ENCODE measurements around the gene FREY1.

Gene FREY1

DNA sequence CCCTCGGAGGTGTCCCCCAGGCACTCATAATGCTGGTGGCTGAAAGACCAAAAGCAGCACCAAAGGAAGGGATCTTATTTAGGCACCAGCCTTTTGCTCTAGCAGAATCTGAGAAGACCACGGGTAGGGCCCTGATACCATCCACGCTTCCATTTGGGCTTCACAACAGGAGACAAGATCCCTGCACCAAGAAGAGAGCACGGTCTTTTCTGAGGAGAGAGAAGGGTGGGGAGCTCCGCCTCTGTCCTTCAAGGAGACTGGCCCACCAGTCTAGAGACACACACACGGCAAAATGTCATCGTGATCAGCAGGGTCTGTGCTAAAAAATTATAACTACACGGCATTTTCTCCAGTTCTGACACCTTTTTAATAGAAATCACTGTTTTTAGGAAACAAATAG is 25.1 kb upstream of the FREY1 start:
- no peaks in the 10 kb centered on the region for H3K79me2 ChIP-seq
- no peak for TF ChIP-seq CTCF (IDR thresholded peaks at IDR 0.05)
- no peaks in the 10 kb centered on the region for H3K36me3 ChIP-seq (ENCODE audit: control insufficient read depth, insufficient read depth, low read length)
- no peak overlapping the region for H2AFZ ChIP-seq
- no peak overlapping the region for H3K9ac ChIP-seq
- H3K4me2 ChIP-seq (ENCODE audit: low read length) = no peak overlapping the region
- H3K9me3 ChIP-seq (ENCODE audit: control insufficient read depth, low read length) = no peaks in the 10 kb centered on the region
- H3K4me3 ChIP-seq (ENCODE audit: low read depth, low read length) = no peak overlapping the region
- no peak overlapping the region for H3K27ac ChIP-seq
- peaks cover 6% of the 10 kb centered on the region for H3K4me1 ChIP-seq
- H3K27me3 ChIP-seq (ENCODE audit: control insufficient read depth, insufficient read depth, low read length) = no peaks in the 10 kb centered on the region

- Histone ChIP-seq H3K9ac (no peak overlapping the region), H2AFZ (no peak overlapping the region), H3K9me3 (ENCODE audit: control insufficient read depth, low read length) (no peaks in the 10 kb centered on the region), H3K27ac (no peak overlapping the region), H3K4me2 (ENCODE audit: low read length) (no peak overlapping the region), H3K27me3 (ENCODE audit: control insufficient read depth, insufficient read depth, low read length) (no peaks in the 10 kb centered on the region), H3K4me3 (ENCODE audit: low read depth, low read length) (no peak overlapping the region), H3K79me2 (no peaks in the 10 kb centered on the region), H3K36me3 (ENCODE audit: control insufficient read depth, insufficient read depth, low read length) (no peaks in the 10 kb centered on the region), H3K4me1 (peaks cover 6% of the 10 kb centered on the region)
- TF ChIP-seq CTCF (IDR thresholded peaks at IDR 0.05) = no peak
These were observed 24.7 kb upstream of the FREY1 start for GRCh38 chr11:45931739-45932138.

DNA sequence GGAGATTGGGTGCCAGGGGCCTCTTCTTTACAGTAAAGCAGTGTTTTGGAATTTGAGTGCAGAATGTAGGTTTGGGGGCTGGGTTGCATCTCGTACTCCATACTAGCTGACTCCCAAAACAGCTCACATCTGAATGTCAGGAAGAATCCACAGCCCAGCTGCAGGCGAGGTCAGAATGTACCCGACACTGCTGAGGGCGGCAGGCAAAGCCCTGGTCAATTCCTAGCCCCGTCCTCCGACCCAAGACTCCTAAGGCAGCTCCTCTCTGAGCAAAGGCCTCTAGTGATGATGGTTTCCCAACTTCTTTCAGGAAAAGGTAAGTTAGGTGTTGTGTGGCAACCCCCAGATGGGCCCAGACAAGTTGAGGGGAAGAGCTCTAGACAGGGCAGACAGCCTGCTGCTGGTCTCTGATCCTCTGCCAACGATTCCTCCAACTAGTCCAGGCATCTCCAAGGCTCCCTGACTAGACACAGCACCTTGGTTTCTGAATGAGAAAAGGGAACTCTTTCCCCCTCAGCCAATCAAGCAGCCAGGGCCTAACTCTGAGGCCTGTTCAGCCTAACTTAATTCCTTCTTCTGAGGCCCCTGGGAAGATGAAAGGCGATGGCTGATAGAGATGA is 24.0 kb upstream of the FREY1 start:
- Histone ChIP-seq H3K79me2 (no peaks in the 10 kb centered on the region), H3K4me3 (ENCODE audit: low read depth, low read length) (no peak overlapping the region), H3K4me2 (ENCODE audit: low read length) (no peak overlapping the region), H3K9me3 (ENCODE audit: control insufficient read depth, low read length) (no peaks in the 10 kb centered on the region), H3K4me1 (peaks cover 6% of the 10 kb centered on the region), H3K27me3 (ENCODE audit: control insufficient read depth, insufficient read depth, low read length) (no peaks in the 10 kb centered on the region), H3K9ac (no peak overlapping the region), H3K27ac (no peak overlapping the region), H2AFZ (no peak overlapping the region), H3K36me3 (ENCODE audit: control insufficient read depth, insufficient read depth, low read length) (no peaks in the 10 kb centered on the region)
- TF ChIP-seq CTCF (IDR thresholded peaks at IDR 0.05) = no peak

- Histone ChIP-seq H2AFZ (no peak overlapping the region), H3K4me1 (peaks cover 6% of the 10 kb centered on the region), H3K27me3 (ENCODE audit: control insufficient read depth, insufficient read depth, low read length) (no peaks in the 10 kb centered on the region), H3K27ac (no peak overlapping the region), H3K9ac (no peak overlapping the region), H3K4me2 (ENCODE audit: low read length) (no peak overlapping the region), H3K9me3 (ENCODE audit: control insufficient read depth, low read length) (no peaks in the 10 kb centered on the region), H3K79me2 (no peaks in the 10 kb centered on the region), H3K36me3 (ENCODE audit: control insufficient read depth, insufficient read depth, low read length) (no peaks in the 10 kb centered on the region), H3K4me3 (ENCODE audit: low read depth, low read length) (no peak overlapping the region)
- no peak for TF ChIP-seq CTCF (IDR thresholded peaks at IDR 0.05)
These were observed 23.1 kb upstream of the FREY1 start for GRCh38 chr11:45930031-45930794.

Measured in parathyroid adenoma (tissue), 2 donors.